Measurements from ENCODE around the gene HSPA1L.

GRCh38 chr6:31836047-31836473, 21.0 kb upstream of the HSPA1L start:
- TF ChIP-seq CTCF (IDR thresholded peaks at IDR 0.05; ENCODE audit: poor library complexity, severe bottlenecking) = no peak
- TF ChIP-seq EZH2 (IDR thresholded peaks at IDR 0.05; ENCODE audit: borderline replicate concordance, insufficient read depth, low read length, poor library complexity, severe bottlenecking) = no peak
- no peak for TF ChIP-seq EP300 (conservative IDR thresholded peaks at IDR 0.05; ENCODE audit: poor library complexity, severe bottlenecking)
- no peak for TF ChIP-seq SMC3 (conservative IDR thresholded peaks at IDR 0.05; ENCODE audit: poor library complexity)
- no peak for TF ChIP-seq POLR2AphosphoS5 (IDR thresholded peaks at IDR 0.05)
- no peak for TF ChIP-seq TAF1 (IDR thresholded peaks at IDR 0.05; ENCODE audit: low read depth)
